ENCODE results near the gene CREB3L4.

DNA sequence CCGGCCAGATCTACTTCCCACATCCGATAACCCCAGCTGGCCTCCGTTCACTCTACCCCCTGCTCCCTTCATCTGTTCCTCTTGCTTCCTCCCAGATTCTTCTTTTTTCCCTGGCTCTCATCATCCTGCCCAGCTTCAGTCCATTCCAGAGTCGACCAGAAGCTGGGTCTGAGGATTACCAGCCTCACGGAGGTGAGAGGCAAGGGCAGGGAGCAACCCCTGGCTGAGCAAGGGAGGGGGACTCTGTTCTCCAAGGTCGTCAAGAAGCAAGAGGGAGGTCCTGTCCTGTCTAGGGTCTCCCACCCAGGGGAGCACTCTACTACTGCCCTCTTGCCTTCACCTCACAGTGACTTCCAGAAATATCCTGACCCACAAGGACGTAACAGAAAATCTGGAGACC lies 5.8 kb downstream of the CREB3L4 start:
- TF ChIP-seq, protein P1, sequence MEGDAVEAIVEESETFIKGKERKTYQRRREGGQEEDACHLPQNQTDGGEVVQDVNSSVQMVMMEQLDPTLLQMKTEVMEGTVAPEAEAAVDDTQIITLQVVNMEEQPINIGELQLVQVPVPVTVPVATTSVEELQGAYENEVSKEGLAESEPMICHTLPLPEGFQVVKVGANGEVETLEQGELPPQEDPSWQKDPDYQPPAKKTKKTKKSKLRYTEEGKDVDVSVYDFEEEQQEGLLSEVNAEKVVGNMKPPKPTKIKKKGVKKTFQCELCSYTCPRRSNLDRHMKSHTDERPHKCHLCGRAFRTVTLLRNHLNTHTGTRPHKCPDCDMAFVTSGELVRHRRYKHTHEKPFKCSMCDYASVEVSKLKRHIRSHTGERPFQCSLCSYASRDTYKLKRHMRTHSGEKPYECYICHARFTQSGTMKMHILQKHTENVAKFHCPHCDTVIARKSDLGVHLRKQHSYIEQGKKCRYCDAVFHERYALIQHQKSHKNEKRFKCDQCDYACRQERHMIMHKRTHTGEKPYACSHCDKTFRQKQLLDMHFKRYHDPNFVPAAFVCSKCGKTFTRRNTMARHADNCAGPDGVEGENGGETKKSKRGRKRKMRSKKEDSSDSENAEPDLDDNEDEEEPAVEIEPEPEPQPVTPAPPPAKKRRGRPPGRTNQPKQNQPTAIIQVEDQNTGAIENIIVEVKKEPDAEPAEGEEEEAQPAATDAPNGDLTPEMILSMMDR (optimal IDR thresholded peaks at IDR 0.05 in 1 of 3, IDR thresholded peaks at IDR 0.05 in 1 of 3, conservative IDR thresholded peaks at IDR 0.05 in 1 of 3; ENCODE audit: extremely low read depth in 1 of 3, insufficient read depth in 2 of 3, low read length in 3 of 3), result no peak
- no peak for TF ChIP-seq EZH2 (IDR thresholded peaks at IDR 0.05; ENCODE audit: low read length)
